Lower leg skin (tissue), 3 donors: Measurements from ENCODE around the gene GRIK4.

Experiments used
- CTCF ChIP-seq, 3 donors: fragments of 450-650 bp; IDR thresholded peaks; one replicate each; pipeline ENCODE4 v1.5.1; 2016; ENCODE audit warnings: antibody characterized with exemption in 3 of 3, mild to moderate bottlenecking in 3 of 3, moderate library complexity in 2 of 3
- POLR2A ChIP-seq, 2 donors: fragments of 450-650 bp; IDR thresholded peaks; one replicate each; pipeline ENCODE4 v1.6.1; 2016 to 2017; ENCODE audit warnings: antibody characterized with exemption in 2 of 2, mild to moderate bottlenecking in 1 of 2, moderate library complexity in 1 of 2

DNA sequence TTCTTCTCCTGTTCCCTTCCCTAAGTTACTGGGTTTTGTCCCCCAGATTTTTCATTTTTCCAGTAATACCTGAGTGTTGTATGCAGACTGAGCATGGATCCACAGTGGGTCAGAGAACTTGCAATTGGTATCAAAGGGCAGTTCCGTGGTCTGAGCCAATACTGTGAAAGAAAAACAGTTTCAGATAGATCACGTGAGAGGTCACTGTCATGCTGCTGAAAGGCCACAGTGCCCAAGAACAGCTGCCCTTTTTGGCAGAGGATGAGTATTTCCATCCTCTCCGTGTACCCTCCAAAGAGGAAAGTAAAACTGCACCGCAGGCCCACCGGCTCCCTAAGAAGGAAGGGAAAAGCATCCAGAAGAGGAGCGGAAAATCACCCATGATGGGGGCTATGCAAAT, 439.3 kb downstream of the GRIK4 start:
- TF ChIP-seq CTCF (IDR thresholded peaks at IDR 0.05) (no peak), POLR2A (IDR thresholded peaks at IDR 0.05) (no peak)
